CD1c-positive myeloid dendritic cell (primary cell): ENCODE measurements around the gene G6PC2.
A peak's percentile ranks its signal among the peaks of the same experiment; 100 is the strongest.
"Not testable (repeated sequence)": the region's sequence is repeated elsewhere in the genome, so short reads cannot be mapped to it uniquely, and the experiment has no call there.

Experiments used
- DNase-seq: peaks from one replicate; pipeline ENCODE4 v3.0.0-alpha.2; 2016; ENCODE audit errors: extremely low spot score

G6PC2 gene, protein sequence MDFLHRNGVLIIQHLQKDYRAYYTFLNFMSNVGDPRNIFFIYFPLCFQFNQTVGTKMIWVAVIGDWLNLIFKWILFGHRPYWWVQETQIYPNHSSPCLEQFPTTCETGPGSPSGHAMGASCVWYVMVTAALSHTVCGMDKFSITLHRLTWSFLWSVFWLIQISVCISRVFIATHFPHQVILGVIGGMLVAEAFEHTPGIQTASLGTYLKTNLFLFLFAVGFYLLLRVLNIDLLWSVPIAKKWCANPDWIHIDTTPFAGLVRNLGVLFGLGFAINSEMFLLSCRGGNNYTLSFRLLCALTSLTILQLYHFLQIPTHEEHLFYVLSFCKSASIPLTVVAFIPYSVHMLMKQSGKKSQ

DNA sequence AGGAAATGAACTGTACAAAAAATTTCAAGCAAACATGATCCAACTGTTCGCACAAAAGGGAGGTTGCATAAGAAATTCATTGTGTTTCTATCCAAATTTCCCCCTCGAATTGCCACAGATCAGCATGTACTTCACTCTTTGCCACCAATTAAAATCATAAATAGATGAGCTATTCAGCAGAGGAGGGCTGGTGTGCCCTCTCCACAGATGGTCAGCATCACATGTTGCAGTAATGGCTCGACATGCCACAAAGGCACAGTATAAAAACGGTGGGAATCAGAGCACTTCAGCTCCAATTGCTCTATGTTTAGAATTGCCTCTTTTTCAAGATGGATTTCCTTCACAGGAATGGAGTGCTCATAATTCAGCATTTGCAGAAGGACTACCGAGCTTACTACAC lies at the start of gene G6PC2:
G6PC2 (plus strand) TSS at position 289 of the 400 bp plus-strand sequence; CDS start at position 330, 41 bp downstream.
- DNase-seq = no peak

DNA sequence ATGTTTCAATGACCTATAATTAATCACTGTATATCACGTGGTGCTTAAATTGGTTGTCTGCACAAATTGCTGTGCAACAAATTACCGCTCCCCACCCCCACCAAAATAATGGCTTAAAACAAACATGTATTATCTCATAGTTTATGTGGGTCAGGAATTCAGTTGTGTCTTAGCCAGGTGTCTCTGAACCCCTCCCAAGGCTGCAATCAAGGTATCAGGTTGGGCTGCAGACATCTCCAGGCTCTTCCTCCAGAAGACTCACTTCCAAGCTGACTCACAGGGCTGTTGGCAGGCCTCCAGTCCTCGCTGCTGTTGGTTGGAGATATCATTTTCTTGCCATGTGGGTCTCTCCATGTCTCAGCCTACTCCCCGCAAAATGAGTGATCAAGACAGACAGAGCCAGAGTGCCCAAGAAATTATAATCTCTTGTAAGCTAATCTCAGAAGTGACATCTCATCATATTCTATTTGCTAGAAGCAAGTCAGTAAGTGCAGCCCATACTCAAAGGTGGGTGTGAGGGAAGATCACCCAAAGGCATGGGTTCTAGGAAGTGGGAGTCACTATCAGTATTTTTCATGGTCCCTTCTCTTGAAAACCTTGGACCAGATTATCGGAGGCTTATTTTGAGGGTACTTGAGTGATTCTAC lies 49.3 kb upstream of the G6PC2 start:
- no peak for DNase-seq

DNA sequence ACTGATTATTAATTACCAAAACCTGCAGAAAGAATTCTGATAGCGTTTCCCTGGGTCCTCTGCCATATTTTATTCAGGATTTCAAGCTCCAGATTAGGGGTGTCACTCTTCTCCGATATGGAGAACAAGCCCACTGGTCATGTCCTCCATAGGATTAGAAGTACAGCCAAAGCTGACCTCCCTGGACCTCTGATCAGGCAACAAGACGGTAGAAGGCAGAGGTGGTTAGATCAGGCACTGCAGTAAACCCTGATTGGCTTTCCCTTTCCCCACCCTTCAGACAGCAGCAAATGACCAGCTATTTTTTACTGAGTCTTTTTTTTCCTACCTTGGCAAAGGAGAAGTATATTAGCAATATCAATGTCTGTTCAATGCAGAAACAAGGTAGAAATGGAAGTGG lies 48.6 kb upstream of the G6PC2 start:
- DNase-seq = no peak

DNA sequence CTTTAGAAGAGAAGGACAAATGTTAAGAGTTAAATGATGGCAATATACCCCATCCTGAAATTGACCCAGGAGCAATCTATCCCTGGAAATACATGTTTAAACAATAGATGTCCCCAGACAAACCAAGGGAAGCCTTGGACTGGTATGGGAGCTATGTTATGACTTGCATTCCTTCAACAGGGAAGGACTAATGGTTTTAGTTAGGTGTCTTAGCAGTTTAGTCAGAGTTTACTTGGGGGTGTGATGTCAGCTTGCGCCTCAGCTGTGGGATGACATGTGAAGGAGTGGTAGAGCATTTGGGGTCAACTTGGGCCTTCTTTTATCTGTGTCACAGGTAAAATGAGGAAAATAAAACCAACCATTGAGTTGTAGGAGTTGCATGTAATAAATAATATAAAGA lies 47.6 kb upstream of the G6PC2 start:
- no peak for DNase-seq

DNA sequence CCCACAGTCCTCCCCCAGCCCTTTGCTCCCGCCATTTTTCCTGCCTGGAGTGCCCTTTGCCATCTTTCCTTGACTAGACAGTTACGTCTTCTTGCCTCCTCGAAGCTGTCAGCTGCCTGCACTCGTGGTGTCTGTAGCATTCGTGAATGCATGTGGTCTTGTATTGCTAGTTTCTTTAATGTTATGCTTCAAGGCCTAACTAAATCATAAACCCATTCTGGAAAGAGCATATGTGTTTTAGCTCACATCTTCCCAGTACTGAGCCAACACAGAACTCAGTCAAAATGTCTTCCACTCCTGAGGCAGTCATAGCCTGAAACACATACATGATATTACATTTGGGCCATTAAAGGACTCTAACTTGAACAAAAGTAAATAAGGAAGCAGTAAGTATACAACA lies 46.4 kb upstream of the G6PC2 start:
- DNase-seq = no peak

DNA sequence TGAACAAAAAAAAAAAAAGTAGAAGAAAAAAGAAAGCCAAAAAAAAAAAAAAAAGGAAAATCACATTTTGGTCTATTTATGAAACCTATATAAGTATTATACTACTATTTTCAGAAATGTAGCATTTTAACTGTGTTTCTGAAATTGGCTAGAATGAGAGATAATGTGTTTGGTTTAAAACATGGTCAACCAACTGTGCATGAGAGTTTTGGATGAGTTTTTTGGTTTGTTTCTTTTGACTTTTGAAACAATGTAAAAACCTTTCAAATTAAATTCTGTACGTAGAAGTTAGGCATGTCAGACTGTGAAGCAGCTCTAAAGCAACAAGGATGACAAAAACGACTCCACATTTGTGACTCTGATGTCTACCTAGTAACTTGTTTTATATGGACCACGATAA lies 45.5 kb upstream of the G6PC2 start:
- DNase-seq = no peak

DNA sequence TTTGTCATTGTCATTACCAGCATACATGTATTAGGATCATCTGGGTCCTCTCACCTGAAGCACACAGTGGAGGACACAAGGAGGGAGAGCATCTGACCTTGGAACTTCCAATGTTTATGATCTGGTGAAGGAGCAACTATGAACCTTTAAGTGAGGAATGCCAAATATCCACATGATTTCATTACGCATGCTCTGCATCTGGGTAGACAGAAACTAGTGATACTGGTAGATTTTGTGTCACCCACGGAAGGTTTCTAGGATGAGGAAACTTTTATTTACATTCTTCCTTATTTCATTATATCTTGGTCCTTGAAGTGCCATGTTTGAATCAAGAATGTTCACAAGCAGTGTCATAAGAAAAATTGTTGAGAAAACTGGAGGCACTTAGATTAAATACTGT lies 42.9 kb upstream of the G6PC2 start:
- no peak for DNase-seq

DNA sequence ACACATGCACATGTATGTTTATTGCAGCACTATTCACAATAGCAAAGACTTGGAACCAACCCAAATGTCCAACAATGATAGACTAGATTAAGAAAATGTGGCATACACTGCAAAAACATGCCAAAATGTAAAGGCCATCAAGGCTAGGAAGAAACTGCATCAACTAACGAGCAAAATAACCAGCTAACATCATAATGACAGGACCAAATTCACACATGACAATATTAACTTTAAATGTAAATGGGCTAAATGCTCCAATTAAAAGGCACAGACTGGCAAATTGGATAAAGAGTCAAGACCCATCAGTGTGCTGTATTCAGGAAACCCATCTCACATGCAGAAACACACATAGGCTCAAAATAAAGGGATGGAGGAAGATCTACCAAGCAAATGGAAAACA lies 33.9 kb upstream of the G6PC2 start:
- DNase-seq = not testable (repeated sequence)

DNA sequence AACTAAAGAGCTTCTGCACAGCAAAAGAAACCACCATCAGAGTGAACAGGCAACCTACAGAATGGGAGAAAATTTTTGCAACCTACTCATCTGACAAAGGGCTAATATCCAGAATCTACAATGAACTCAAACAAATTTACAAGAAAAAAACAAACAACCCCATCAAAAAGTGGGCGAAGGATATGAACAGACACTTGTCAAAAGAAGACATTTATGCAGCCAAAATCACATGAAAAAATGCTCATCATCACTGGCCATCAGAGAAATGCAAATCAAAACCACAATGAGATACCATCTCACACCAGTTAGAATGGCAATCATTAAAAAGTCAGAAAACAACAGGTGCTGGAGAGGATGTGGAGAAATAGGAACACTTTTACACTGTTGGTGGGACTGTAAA lies 30.7 kb upstream of the G6PC2 start:
- DNase-seq = not testable (repeated sequence)

DNA sequence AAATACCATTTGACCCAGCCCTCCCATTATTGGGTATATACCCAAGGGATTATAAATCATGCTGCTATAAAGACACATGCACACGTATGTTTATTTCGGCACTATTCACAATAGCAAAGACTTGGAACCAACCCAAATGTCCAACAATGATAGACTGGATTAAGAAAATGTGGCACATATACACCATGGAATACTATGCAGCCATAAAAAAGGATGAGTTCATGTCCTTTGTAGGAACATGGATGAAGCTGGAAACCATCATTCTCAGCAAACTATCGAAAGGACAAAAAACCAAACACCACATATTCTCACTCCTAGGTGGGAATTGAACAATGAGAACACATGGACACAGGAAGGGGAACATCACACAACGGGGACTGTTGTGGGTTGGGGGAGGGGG lies 30.3 kb upstream of the G6PC2 start:
- DNase-seq = not testable (repeated sequence)

DNA sequence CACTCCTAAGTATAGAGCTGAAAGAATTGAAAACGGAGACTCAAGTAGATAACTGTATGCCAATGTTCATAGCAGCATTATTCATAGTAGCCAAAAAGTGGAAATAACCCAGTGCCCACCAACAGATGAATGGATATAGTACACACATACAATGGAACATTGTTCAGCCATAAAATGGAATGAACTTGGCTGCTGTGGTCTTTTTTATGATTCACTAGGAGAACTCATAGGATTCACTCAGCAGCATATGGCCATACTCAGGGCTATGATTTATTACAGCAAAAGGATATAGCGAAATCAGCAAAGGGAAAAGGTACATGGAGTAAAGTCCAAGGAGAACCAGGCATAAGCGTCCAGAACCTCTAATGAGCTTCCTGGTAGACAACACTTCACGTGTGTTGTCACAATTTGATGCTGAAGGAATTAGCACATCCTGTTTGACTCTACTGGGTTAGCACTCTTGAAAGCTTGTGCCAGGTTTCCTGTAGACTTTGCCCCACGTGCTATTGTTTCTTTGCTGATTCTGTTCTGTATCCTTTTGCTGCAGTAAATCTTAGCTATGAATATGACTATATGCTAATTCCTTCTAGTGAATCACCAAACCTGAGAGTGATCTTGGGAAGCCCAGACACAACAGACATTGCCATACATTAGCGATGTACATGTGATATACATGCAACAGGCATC lies 26.6 kb upstream of the G6PC2 start:
- no peak for DNase-seq

DNA sequence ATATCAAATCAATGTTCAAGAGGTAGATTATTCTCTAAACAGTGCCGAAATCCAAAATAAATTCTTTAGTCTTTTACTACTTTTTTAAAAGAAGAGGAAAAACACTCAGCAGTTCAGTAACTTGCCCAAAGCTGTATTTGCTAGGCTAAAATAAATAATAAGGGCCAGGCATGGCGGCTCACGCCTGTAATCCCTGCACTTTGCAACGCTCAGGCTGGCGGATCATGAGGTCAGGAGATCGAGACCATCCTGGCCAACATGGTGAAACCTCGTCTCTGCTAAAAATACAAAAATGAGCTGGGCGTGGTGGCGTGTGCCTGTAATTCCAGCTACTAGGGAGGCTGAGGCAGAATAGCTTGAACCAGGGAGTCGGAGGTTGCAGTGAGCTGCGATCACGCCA lies 18.9 kb upstream of the G6PC2 start:
- not testable (repeated sequence) for DNase-seq

DNA sequence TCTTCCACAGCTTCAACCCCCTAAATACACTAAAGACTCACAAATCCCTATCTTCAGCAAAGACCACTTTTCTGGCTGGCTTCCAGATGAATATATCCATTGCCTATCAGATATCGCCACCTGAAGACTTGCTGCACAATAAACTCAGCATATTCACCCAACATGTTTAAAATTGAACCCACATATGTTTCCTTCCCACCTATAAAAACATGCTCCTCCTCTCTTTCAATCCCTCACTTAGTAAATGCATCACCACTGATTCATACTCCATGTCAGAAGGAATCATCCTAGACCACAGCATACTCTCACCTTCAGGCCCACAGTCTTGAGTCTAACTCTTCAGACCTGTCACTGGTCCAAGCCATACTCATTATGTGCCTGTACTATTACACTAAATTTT lies 16.1 kb upstream of the G6PC2 start:
- DNase-seq = no peak

DNA sequence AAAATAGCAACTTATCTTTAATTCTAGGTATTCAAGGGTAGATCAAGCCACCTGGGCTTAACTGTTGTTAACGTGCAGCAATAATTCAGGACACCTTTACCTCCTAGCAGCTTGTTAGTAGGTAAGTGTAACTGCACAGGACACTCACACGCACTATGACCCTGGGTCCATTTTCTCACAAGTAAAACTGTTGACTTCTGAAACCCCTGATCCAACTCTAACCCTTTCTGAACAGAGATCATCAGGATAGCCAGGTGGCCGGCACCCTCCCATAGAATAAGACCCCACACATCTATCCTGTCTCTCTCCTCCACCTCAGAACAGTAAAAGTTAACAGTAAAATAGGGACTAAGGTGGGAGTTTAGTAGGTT lies 11.5 kb upstream of the G6PC2 start:
- DNase-seq = no peak

DNA sequence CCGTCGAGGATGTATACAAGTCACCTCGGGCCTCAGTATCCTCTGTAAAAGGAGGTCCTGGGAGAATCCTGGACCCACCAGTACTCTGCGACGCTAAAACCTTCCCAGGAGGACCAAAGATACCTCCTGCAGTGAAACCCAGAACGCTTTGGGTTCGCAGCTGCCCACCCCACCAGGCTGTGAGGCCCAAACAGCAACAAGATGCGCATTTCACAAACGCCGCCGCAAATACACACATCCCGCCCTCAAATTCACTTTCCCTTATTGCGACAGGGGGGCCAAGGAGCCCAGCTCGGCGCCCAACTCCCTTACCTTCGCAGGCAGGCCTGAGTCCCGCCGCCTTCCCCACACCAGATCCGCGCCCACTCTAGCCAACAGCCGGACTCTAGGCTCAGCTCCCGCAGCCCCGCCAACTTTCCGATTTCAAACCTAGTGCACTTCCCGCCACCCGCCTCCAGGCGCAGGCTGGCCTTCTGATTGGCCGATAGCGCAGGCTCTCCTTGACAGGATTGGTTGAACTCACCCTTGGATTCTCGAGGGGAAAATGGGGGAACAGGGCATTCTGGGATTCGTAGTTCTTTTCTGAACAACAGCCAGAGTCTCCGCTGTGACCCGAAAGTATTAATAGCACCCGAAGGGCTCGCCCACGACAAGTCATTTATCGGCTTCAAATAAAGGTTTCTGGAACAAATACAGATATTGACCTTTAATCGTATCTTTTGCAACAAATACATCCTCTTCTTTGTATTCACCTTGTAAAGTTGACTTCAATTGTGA lies 10.9 kb upstream of the G6PC2 start, which contains the start of gene SPC25:
SPC25 (minus strand) TSS at position 425 of the 777 bp plus-strand sequence. CDS start 911 bp downstream, outside the sequence.
- DNase-seq = peak; percentile 92

DNA sequence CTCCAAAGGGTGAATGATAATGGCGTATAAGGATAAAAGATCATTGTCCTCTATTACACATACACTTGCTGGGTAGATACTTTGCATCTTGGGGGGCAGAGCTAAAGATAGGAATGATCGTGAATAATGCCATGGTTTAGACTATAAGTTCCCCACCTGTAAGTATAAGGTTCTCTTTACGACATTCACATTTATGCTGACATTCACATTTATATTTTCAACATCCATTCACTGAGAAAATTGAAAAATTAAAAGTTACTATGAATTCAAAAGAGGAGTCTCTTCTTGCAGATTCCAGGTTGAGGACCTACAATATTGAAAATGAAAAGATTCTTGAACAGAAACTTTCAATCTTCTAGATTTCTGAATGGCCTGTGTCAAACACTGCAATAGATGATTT lies 8.8 kb upstream of the G6PC2 start:
- DNase-seq = no peak

DNA sequence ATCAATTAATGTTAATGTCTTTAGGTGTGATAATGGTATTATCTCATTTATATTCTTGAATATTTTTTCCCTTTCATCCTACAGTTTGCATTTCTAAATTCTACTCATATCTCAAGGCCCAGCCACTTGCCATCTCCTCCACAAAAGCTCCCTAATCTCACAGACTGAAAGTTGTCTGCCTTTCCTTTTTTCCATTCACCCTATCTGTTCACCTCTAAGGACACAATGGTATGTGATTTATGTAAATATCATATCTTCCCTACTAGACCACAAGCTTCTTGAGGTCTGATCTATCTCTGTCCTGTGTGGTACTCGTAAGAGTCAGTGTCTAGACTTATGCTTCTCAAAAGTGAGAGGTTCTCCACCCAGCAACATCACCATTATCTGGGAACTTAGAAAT lies 7.0 kb upstream of the G6PC2 start:
- DNase-seq = no peak

DNA sequence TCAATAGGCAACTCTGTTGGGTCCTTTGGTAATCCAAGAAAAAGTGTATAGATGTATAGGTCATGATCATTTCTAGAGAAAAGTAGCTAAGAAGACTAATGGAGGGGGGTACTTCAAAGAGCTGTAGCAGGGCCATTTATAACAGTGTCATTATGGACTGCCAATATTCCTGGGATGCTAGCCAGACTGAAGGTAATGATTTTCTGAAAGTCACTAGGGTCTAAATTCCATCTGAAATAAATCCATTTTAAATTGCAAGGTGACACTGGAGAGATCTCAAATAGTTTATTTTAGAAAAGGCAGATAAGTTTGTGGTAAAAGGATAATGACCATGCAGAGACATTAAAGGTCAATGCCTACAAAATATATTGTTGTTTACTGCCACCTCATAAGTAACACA lies 6.4 kb upstream of the G6PC2 start:
- no peak for DNase-seq

DNA sequence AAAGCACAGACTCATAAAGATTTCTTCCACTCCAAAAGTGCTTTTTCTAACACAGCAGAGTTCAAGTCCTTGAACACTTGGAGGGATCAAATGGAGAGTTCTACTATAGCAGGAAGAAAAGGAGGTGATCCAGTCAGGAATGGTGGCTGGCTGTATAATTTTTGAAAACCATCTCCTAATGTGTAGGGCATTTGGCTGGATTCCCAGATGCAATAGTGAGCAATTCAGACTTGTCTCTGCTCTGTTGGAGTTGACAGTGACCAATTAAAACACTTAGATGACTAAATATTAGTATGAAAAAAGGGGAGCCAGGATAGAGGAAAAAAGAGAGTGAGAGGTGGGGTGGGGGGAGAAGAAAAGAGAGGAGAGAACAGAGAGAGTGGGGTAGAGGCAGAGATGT lies 5.3 kb upstream of the G6PC2 start:
- DNase-seq = no peak

DNA sequence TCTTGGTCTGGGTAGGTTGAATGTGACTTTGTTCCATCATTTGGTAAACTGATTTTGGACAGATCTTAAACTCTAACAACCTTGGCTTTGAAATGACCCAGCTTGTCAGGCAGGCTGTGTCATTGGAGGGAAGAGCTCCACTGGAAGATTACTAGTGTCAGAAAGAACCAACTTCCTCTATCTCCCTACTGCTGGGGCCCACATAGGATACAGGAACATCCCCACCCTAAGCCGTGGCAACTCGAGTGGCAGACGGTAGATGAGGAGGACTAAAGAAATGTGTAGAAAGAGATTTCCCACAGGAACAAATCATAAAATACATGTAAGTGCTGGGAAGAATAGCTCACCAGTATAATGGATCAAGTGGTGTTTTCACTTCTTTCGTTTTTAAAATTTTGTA lies 4.3 kb upstream of the G6PC2 start:
- peak; percentile 4 for DNase-seq

DNA sequence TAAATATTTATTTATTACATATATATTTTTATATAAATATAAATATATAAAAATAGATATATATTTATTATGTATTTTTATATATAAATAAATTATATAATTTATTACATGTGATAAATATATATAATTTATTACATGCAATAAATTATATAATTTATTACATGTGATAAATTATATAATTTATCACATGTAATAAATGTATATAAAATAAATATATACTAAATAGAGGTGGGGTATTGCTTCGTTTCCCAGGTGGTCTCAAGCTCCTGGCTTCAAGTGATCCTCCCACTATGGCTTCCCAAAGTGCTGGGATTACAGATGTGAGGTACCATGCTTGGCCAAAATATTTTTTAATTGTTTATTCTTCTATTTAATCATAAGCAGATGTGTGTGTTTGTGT lies 3.6 kb upstream of the G6PC2 start:
- DNase-seq = no peak

DNA sequence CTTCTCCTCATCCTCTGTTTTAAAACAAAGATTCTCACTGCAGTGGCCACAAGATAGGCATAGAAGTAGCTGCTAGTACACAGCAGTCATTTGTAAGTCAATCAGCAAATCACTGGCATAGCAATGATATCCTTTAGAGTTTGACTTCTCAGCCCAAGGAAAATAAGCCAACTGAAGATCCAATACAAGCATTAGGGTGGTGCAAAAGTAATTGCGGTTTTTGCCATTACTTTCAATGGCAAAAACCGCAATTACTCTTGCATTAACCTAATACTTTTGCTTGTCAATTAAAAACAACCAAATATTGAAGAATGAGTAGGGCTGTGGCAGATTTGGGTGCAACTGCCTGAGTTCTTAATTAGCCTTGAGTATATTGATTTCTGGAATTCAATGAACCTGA lies 2.8 kb downstream of the G6PC2 start:
- no peak for DNase-seq
